GM21367 (cell line): ENCODE measurements around the gene ABRACL.
"Not testable (repeated sequence)": the region's sequence is repeated elsewhere in the genome, so short reads cannot be mapped to it uniquely, and the experiment has no call there.

ENCODE experiments used
- ATAC-seq: cut with Tn5 transposase; IDR thresholded peaks from one replicate; pipeline ENCODE4 v1.9.1; 2021; ENCODE audit not compliant: unreplicated experiment

Gene ABRACL, protein sequence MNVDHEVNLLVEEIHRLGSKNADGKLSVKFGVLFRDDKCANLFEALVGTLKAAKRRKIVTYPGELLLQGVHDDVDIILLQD

DNA sequence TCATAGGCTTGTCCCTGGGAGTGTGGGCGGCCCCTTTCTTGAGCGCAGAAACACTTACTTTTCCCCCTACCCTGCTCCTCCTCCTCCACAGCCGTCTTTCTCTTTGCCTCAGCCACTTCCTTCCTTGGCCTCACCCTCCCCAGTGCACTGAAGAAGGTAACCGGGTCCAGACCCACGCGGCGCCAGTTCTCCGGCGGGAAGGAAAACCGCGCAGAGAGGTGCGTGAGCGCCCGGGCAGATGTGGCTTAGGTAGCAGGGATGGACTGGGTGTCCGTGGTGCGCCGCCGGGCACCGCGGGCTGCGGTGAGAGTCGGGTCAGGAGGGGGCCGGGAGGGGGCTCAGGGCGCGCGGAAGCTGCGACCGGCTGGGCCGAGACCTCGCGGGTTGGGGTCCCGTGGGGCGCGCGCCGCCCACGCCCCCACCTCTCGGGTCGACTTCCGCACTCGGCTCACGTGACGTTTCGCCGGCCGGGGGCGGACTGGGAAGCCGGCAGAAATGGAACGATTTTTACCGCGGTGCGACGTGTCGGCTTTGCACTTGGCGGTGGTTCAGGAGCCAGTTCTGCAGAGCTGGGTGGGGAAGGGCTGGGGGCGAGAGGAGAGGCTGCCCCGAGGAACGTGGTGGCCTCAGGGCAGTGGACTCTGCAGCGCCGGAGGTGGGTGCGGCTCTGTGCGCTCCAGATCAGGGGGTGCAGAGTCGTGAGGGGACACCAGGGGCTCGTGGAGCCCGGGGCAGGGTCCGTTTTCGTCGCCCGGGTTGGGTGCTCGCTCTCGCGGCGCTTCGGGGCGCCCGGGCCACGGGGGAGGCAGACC is at the start of gene ABRACL:
Gene ABRACL (plus strand): TSS at position 88 of the 812 bp plus-strand sequence. CDS start 5,416 bp downstream, outside the sequence.
- ATAC-seq, result peak; percentile 59

DNA sequence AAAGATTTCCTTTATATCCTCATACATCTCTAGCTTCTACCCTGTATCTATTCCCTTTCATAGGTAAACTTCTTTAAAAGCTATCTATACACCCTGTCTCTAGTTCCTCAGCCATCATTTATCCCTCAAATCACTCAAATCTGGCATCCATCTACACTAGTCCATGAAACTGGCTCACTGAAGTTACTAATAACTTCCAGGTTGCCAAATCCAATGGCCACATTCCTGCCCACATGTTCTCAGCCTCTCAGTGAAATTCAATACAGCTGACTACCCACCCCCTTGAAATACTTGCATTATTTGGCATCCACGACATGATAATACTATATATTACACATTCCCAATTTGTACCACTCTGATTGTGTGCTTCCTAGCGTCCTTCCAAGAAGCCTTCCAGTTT is 49.2 kb upstream of the ABRACL start:
- ATAC-seq, result no peak

DNA sequence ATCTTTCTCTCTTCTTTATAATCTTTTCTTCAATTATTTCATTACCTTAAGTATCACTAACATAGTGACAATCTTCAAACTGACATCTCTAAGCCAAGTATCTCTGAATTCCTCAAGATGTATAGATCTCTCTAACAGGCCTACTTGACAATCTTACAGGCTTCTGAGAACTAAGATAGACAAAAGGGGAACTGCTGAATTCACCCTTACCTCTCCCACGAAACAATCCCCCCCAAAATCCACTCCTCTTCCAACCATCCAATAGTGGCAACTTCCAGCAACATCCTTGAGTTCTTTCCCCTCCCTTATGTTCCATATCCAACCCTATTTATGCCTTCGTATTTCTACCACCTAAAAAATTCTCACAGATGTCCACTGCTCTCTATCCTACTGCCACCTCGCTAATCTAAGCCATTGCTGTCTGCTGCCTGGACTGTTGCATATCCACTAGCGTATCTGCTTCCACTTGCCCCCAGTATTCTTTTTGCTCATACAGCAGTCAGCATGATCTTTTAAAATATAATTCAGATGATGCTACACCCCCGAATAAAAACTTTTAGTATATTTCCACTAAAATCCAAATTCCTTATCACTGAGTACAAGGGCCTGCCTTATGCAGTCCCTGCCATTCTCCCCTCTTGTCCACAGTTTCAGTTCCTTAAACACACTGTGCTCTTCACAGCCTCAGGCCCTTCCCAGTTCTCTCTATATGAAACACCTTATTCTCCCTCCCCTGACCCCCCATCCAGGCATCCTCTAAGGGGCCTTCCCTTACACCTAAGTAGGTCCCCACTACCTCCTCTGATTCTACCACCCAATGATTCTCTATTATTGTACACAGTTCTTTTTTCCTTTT is 48.5 kb upstream of the ABRACL start:
- no peak for ATAC-seq

DNA sequence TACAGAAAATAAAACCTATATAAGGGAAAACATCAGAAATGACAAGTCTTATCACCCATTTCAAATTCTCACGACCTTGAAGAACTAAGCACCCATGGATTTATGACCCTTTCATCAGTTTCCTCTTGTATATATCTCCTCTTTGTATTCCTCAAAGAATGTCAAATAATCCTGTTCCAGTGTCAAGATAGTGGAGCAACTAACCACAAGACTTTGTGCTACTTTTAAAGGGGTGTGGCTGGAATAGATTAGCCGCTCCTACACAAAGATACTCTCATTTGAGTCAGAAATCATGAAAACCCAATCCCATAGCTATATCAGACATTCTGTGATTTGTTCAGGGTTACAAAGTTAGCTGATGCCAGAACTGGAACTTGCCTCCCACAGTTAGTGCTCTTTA is 47.1 kb upstream of the ABRACL start:
- no peak for ATAC-seq

DNA sequence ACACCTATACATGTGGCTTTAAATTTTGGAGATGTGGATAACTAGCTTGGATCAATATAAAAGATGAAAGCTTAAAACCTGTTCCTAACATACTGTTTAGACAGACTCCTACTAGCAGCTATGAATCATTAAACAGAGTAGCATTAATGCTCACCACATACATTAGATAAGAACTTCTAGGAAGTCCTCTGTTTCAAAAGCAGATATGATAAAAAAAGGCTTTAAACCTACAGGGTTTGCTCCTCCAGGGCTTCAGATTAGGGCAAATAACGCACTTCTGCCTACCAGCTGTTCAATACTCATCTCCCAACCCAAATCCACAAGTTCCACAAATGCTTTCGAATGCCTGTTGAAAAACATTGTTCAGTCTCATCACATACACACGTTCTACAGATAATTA is 42.0 kb upstream of the ABRACL start:
- no peak for ATAC-seq

DNA sequence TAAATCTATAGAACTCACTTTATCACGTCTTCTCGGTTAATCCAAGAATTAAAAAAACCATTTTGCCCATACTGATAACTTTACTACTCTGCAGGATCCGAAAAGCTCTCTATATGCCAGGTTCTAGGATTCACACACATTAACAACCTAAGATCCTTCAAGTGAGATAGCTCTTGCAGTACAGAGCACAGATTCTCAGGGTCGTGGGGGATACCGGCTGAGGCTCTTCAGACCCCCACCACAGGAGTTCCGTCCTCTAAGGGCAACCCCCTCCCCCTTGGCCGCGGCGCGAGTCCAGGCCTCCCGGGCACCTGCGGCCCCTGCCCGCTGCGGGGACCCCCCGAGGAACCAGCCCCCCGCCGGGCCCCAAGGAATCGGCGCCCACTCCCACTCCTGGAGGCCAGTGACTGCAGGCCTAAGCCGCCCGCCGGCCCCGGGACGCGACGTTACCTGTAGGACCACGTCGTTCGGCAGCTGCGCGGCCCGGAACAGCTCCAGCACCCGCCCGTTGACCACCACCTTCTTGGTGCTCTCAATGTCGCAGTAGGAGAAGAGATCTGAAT is 41.4 kb upstream of the ABRACL start:
- no peak for ATAC-seq

DNA sequence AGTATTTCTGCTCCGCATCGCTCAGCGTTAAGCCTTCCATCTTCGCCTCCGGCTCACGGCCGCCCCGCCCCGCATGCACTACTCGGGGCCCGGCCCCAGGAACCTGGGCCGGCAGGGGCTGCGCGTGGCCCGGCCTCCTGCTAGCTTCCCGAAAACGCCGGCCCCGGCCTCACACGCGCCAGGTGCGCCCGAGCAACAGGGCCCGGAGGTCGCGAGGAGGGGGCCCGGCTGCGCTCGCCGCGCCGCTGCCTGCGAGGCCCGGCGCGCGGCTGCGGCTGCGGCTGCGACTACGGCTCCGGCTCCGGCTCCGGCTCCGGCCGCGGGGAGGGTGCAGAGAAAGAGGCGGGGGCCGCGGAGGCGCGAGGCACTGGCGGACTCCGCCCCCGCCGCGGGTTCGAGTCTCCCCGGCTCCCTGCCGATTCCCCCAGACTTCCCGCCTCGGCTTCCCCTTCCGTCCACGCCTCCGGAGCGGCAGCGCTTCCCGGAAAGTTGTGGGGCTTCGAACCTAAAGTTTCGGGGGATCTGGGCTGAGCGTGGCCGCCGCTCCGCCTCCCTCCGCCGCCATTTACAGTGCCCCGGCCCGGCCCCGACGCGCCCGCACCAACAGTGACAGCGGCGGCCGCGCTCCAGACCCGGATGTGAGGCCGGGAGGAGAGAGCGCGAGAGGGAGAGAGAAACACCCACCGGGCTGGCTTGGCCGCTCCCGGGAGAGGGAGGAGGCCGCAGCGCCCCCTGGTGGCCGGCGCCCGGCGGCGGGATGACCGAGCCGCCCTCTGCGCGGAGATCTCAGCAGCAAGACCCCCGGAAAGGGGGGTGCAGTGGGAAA is 40.7 kb upstream of the ABRACL start, which contains the start of gene REPS1:
Gene REPS1 (minus strand): TSS at position 611 of the 826 bp plus-strand sequence. CDS start 571 bp downstream, at position 40.
- ATAC-seq, result peak; percentile 87

DNA sequence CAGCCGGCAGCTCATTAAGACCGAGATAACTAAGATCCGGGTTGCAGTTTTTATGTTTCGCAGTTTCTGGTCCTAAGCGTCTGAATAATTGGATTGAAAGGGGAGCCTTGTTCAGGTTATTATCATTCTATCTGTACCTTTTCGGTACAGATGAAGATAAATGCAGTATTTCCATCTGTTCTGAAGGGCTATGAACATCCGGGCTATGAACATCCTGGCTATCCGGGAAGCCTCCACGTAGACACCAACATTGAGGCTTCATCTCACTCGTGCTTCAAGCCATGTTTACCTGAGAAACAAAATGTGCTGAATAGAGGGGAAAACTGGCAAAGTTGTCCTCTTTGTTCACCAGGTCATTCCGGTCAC is 40.1 kb upstream of the ABRACL start:
- ATAC-seq, result peak; percentile 20

DNA sequence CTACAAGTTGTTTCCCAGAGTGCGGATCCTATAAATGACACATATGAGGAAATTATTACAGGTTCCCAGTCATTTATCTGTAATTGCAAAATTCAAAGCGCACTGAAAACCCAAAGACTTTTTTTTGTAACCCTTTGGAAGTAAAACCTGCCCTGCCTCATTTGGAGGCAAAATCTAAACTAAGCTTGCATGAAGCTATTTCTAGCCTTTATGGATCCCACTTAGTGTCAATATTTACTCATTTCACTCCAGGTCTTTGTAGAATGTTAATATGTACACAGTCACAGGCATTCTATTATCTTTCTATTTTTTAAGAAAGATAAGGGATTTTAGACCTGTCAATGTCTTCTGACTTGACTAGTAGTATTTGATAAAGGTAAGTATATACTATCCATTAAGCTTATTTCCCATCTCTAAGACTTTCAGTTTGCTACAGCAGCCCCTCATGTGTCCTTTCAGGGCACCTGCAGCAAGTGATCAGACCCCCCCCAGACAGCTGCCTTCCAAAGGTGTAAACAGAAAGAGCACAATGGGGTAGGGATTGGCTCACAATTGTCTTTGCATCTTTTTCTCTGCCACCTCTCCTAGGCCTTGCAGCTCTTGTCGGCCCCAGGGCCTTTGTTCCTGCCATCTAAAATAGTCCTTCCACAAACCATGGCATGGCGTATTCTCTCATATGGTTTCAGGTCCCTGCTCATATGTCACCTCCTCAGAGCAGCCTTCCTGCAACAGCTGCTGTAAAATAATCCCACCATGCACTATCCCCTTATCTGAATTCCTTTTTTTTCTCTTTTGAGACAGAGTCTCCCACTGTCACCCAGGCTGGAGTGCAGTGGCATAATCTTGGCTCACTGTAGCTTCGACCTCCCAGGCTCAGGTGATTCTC is 39.2 kb upstream of the ABRACL start:
- no peak for ATAC-seq

DNA sequence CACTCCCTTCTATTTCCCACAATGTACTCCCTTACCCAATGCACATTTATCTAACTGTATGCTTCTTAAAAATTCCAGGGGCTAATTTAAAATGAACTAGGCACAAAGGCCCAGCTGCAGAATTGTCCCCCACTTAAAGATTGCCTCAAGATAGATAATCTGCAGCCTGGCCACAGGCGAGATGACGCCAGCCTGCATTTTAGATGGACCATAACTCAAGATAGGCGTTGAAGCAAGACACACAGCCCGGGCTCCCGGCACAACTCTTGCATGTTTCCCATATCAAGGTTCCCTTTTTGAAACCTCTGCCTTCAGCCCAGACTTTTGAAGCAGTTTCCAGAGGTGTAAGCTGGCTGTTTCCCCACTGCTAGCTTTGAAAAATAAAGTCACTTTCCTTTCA is 37.3 kb upstream of the ABRACL start:
- no peak for ATAC-seq

DNA sequence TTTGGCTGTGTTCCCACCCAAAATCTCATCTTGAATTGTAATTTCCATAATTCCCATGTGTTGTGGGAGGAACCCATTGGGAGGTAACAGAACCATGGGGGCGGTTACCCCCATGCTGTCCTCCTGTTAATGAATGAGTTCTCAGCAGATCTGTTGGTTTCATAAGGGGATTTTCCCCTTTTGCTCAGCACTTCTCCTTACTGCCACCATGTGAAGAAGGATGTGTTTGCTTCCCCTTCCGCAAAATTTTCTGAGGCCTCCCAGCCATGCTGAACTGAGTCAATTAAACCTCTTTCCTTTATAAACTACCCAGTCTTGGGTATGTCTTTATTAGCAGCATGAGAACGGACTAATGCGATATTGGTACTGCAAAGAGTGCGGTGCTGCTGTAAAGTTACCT is 35.6 kb upstream of the ABRACL start:
- ATAC-seq, result not testable (repeated sequence)

DNA sequence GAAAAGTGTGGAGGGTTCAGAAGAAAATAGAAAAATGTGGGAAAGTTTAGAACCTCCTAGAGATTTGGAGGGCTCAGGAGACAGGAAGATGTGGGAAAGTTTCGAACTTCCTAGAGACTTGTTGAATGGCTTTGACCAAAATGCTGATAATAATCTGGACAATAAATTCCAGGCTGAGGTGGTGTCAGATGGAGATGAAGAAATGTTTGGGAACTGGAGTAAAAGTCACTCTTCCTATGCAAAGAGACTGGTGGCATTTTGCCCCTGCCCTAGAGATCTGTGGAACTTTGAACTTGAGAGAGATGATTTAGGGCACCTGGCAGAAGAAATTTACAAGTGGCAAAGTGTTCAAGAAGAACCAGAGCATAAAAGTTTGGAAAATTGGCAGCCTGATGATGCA is 35.1 kb upstream of the ABRACL start:
- not testable (repeated sequence) for ATAC-seq

DNA sequence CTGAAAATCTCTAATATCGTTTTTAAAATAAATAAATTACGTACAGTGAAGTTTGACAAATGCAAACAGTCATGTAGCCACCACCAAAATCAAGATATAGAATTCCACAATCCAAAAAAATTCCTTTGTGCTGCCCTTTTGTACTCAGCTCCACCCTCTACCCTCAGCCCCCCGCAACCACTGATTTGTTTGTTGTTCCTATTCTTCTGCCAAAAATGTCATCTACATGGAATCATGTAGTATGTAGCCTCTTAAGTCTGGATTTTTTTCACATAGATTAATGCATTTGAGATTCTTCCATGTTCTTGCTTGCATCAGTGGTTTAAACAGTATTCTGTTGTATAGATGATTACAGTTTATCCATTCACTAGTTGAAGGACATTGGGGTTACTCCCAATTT is 32.0 kb upstream of the ABRACL start:
- no peak for ATAC-seq

DNA sequence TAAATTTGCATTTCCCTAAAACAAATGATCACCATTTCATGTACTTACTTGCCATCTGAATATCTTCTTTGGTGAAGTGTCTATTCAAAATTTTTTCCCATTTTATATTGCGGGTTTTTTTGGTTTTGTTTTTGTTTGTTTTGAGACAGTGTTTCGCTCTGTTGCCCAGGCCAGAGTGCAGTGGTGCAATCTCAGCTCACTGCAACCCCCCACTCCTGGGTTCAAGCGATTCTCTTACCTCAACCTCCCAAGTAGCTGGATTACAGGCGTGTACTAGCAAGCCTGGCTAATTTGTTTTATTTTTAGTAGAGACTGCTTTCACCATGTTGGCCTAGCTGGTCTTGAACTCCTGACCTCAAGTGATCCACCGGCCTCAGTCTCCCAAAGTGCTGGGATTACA is 31.4 kb upstream of the ABRACL start:
- ATAC-seq, result no peak

DNA sequence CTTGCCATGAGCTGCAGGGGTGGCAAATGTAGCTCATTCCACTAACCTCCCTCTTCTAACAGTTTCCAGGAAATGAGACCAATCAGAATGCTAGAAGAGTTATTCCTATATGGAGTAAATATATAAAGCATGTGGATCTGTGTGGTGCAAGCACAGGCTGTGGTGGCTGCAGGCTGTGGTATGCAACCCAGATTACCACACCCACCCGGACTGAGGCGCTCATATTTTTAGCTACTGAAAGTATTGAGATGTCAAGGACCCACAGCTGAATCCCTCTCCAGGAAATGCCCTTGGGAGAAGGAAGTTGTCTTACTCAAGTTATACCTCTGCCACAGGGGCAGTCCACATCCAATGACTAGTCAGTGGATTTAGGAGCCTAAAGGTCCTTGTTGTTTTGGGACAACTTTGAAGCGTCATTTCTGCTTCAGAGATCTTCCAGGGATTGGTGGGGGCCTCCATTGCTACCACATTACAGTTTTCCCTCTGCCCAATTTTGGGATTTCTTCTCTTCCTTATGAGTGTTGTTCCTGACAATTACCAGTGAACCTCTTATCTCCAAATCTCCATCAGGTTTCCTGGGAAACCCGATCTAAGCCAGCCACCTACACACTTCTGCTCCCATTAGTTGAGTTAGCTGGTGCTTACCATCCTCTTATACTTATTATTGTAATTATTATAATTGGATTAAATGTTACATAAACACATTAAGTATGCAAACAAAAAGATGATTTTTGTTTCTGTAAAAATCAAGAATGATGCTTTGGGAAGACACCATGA is 28.4 kb upstream of the ABRACL start:
- no peak for ATAC-seq

DNA sequence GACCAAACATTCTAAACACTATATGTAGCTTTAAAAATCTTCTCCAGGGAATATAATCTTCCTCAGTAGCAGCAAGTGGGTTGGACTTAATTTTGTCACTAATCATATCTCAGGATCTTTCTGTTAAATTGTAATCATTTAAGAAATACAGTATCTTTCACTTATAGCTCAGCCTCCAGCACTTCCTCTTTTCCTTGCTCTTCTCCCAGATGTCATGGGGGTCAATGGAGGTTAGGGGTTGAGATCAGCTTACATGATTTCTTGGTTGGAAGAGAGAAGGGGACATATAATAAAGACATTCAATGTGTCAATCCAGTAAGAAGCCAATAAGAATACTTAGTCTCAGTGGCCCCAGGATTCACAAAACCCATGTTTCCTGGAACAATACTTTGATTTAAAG is 24.8 kb upstream of the ABRACL start:
- ATAC-seq, result no peak

DNA sequence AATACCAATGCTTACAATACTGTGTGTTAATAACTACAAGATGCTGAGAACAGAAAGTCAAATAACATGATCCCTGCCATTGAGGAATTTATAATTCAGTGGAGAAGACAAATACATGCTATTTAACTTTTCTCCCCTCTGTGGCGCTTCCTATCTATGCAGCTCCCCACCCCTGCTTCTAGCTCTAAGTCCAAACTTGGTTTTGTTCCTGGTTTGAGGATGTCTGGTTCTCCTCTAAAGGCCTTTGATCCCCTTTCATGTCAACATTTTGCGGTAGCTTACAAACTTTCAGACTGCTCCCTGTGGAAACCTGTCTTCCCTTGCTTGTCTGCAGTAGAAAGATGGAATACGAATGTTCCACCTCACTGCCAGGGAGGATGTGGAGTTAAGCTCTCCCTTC is 22.1 kb upstream of the ABRACL start:
- ATAC-seq, result no peak

DNA sequence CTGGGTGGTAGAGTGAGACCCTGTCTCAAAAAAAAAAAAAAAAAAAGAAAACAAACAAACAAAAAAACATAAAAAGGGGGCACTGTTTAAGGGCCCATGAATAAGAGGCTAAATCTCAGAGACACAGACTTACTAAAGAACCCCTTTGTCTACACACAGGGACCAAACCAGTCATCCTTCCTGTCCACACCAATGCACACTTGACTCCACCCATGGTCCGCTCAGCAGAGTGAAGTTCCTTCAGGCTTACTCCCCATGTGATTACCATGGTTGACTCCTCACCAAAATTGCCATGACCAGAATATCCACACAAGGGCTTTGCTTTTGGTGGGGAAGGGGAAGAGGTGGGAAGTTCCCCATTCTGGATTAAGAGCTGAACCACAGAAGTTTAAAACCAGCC is 21.1 kb upstream of the ABRACL start:
- no peak for ATAC-seq

DNA sequence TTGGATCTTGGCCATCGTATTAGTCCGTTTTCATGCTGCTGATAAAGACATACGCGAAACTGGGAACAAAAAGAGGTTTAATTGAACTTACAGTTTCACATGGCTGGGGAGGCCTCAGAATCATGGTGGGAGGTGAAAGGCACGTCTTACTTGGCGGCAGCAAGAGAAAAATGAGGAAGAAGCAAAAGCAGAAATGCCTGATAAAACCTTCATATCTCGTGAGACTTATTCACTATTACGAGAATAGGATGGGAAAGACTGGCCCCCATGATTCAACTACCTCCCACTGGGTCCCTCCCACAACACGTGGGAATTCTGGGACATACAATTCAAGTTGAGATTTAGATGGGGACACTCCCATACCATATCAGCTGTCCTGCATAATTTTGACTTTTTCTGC is 20.4 kb upstream of the ABRACL start:
- ATAC-seq, result no peak
